Osteoblast (primary cell): ENCODE measurements around the gene SLC17A8. TPM values are rescaled to one million over a fixed set of nuclear protein-coding genes. Genes with fewer than 3 reads are reported as not detected.
A peak's percentile ranks its signal among the peaks of the same experiment; 100 is the strongest.
"Not testable (repeated sequence)": the region's sequence is repeated elsewhere in the genome, so short reads cannot be mapped to it uniquely, and the experiment has no call there.

Experiments used
- DNase-seq: peaks from one replicate; pipeline ENCODE4 v3.0.0; 2011; ENCODE audit warnings: low spot score, mixed read lengths; ENCODE audit not compliant: insufficient read length; ENCODE audit errors: missing footprints
- H2AFZ ChIP-seq: 2 replicates; pipeline ENCODE4 v1.6.0; 2011; ENCODE audit warnings: mild to moderate bottlenecking, low read length
- H3K27ac ChIP-seq: 2 replicates; pipeline ENCODE4 v1.5.1; 2011; ENCODE audit warnings: mild to moderate bottlenecking, low read depth, low read length, moderate library complexity
- H3K27me3 ChIP-seq: 2 replicates; pipeline ENCODE4 v1.6.0; 2012; ENCODE audit warnings: mild to moderate bottlenecking, control low read depth, inconsistent platforms, low read length, moderate library complexity; ENCODE audit not compliant: insufficient read depth
- H3K36me3 ChIP-seq: 2 replicates; pipeline ENCODE4 v1.5.1; 2011; ENCODE audit warnings: mild to moderate bottlenecking, low read length, control low read depth, moderate library complexity; ENCODE audit not compliant: insufficient read depth
- H3K4me1 ChIP-seq: 2 replicates; pipeline ENCODE4 v1.5.1; 2011; ENCODE audit warnings: mild to moderate bottlenecking, low read length, control low read depth, moderate library complexity; ENCODE audit not compliant: insufficient read depth
- H3K4me2 ChIP-seq: 2 replicates; pipeline ENCODE4 v1.6.0; 2011; ENCODE audit warnings: mild to moderate bottlenecking, low read length; ENCODE audit not compliant: insufficient read depth
- H3K4me3 ChIP-seq: fragments of 200-600 bp; sonication (generic); 3 replicates; pipeline ENCODE4 v1.5.1; 2012; ENCODE audit warnings: mild to moderate bottlenecking, low read length, inconsistent platforms; ENCODE audit not compliant: insufficient read depth
- H3K79me2 ChIP-seq: 2 replicates; pipeline ENCODE4 v1.6.0; 2012; ENCODE audit warnings: mild to moderate bottlenecking, low read length, control low read depth, inconsistent platforms; ENCODE audit not compliant: insufficient read depth
- H3K9me3 ChIP-seq: 2 replicates; pipeline ENCODE4 v1.5.1; 2011; ENCODE audit warnings: low read depth, low read length, control low read depth
- H4K20me1 ChIP-seq: 2 replicates; pipeline ENCODE4 v1.6.0; 2012; ENCODE audit warnings: mild to moderate bottlenecking, low read length, control low read depth; ENCODE audit not compliant: insufficient read depth
- total RNA-seq: library from RNA; depleted of rRNA; stranded (reverse); fragments of >200 nt; gene quantifications from 2 replicates; pipeline ENCODE4 v1.2.3, GENCODE V29; 2012
- TF ChIP-seq, protein P1 (sequence below): IDR thresholded peaks from 2 replicates; pipeline ENCODE4 v1.5.1; 2011; ENCODE audit warnings: mild to moderate bottlenecking, low read depth, low read length, moderate library complexity; ENCODE audit errors: extremely low read depth

SLC17A8 gene
- total RNA-seq, 1 donor: not detected

DNA sequence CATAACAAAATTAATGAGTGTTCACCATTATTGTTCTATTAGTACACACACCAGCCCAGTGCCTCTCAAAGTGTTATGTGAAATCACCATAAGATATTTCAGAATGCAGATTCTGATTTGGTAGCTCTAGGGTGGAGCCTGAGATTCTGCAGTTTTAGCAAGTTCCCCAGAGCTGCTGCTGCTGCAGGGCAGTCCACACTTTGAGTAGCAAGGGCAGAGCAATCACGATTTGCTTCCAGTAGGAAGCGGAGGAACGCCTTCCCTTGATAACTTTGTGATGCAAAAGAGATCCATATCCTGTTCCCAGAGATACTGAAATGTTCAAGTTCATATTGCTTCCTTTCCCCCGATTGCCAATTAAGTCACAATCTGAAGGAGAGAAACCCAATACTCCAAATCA, 57.9 kb downstream of the SLC17A8 start:
- DNase-seq: no peak
- Histone ChIP-seq H3K9me3 (no peaks in the 10 kb centered on the region), H3K27me3 (no peaks in the 10 kb centered on the region), H3K4me1 (no peaks in the 10 kb centered on the region), H3K79me2 (no peaks in the 10 kb centered on the region), H3K27ac (no peak overlapping the region), H3K4me2 (no peak overlapping the region), H3K36me3 (no peaks in the 10 kb centered on the region), H2AFZ (no peak overlapping the region), H4K20me1 (no peaks in the 10 kb centered on the region), H3K4me3 (no peak overlapping the region)
- TF ChIP-seq, protein P1, sequence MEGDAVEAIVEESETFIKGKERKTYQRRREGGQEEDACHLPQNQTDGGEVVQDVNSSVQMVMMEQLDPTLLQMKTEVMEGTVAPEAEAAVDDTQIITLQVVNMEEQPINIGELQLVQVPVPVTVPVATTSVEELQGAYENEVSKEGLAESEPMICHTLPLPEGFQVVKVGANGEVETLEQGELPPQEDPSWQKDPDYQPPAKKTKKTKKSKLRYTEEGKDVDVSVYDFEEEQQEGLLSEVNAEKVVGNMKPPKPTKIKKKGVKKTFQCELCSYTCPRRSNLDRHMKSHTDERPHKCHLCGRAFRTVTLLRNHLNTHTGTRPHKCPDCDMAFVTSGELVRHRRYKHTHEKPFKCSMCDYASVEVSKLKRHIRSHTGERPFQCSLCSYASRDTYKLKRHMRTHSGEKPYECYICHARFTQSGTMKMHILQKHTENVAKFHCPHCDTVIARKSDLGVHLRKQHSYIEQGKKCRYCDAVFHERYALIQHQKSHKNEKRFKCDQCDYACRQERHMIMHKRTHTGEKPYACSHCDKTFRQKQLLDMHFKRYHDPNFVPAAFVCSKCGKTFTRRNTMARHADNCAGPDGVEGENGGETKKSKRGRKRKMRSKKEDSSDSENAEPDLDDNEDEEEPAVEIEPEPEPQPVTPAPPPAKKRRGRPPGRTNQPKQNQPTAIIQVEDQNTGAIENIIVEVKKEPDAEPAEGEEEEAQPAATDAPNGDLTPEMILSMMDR: no peak

DNA sequence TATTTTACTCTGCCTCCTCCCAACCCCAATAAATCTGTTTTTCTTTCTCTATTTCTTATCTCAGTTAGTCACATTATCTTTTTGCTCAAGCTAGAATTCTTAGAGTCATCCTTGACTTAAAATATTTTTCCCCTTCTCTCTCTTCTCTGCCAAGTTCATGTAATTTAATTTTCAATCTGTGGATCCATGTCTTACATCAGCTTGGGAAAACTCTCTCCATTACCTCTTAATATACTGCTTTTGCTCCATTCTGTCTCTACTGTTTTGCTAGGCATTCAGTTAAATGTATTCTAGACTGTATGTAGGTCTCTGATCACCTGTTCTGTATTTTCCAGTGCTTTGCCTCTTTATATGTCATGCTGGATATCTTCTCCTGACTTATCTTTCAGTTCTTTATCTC, 65.8 kb downstream of the SLC17A8 start:
- Histone ChIP-seq H3K79me2 (no peaks in the 10 kb centered on the region), H3K4me1 (peaks cover 6% of the 10 kb centered on the region)

DNA sequence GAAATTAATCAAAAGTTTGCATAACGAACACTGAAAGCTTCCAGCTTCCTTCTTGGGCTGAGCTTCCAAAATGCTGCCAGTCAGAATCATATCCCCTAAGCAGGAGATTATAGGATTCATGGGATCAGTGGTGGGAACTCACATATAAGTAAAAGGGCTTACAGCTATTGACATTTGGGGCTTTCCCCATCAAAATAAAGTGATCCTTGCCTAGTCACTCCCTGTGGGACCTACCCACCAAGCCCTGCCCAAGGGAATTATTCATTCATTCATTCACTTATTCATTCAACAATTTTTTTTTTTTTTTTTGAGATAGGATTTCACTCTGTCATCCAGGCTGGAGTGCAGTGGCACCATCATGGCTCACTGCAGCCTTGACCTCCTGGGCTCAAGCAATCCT, 69.3 kb downstream of the SLC17A8 start:
- no peak overlapping the region for H3K4me2 ChIP-seq
- H3K36me3 ChIP-seq: no peaks in the 10 kb centered on the region
- no peaks in the 10 kb centered on the region for H3K9me3 ChIP-seq
- peaks cover 6% of the 10 kb centered on the region for H3K4me1 ChIP-seq
- H3K79me2 ChIP-seq: no peaks in the 10 kb centered on the region
- no peak overlapping the region for H3K27ac ChIP-seq
- DNase-seq: no peak
- H3K4me3 ChIP-seq: no peak overlapping the region
- no peak overlapping the region for H2AFZ ChIP-seq
- TF ChIP-seq, protein P1: no peak
- H3K27me3 ChIP-seq: no peaks in the 10 kb centered on the region
- H4K20me1 ChIP-seq: no peaks in the 10 kb centered on the region

More for the DNA sequence above, 65.8 kb downstream of the SLC17A8 start:
- H3K4me2 ChIP-seq: no peak overlapping the region
- TF ChIP-seq, protein P1: no peak
- H3K9me3 ChIP-seq: no peaks in the 10 kb centered on the region
- no peaks in the 10 kb centered on the region for H4K20me1 ChIP-seq
- no peaks in the 10 kb centered on the region for H3K36me3 ChIP-seq
- H2AFZ ChIP-seq: no peak overlapping the region
- no peak for DNase-seq
- H3K27me3 ChIP-seq: no peaks in the 10 kb centered on the region
- H3K27ac ChIP-seq: no peak overlapping the region
- no peak overlapping the region for H3K4me3 ChIP-seq

DNA sequence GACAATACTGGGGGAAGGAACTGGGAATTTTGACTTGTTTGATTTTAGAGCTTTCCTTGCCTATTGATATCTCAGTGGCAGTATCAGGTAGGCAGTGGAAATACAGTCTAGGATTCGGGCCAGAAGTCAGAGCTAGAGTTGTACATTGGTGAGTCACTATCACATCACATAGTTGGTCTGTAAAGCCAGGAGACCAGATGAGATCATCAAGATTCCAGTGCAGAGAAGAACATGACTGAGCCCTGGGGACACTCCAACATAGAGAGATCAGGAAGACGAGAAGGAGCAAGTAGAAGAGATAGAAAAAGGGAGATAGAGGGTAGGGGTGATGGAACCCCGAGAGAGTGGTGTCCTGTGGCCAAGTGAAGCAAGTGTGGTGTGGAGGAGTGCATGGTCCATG, 70.2 kb downstream of the SLC17A8 start:
- Histone ChIP-seq H3K9me3 (no peaks in the 10 kb centered on the region), H3K79me2 (no peaks in the 10 kb centered on the region), H3K27ac (no peak overlapping the region), H3K36me3 (no peaks in the 10 kb centered on the region), H2AFZ (no peak overlapping the region), H3K4me1 (peaks cover 6% of the 10 kb centered on the region), H3K4me3 (no peak overlapping the region), H4K20me1 (no peaks in the 10 kb centered on the region), H3K4me2 (no peak overlapping the region), H3K27me3 (no peaks in the 10 kb centered on the region)
- peak; percentile 87 for DNase-seq
- TF ChIP-seq, protein P1: no peak

DNA sequence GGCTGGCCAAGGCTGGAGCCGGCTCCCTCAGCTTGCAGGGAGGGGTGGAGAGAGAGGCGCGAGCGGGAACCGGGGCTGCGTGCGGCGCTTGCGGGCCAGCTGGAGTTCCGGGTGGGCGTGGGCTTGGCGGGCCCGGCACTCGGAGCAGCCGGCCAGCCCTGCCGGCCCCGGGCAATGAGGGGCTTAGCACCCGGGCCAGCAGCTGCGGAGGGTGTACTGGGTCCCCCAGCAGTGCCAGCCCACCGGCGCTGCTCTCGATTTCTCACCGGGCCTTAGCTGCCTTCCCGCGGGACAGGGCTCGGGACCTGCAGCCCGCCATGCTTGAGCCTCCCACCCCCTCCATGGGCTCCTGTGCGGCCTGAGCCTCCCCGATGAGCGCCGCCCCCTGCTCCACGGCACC, 73.4 kb downstream of the SLC17A8 start:
- H2AFZ ChIP-seq, H3K9me3 ChIP-seq, H3K27ac ChIP-seq, H4K20me1 ChIP-seq, H3K79me2 ChIP-seq, H3K4me2 ChIP-seq, H3K4me1 ChIP-seq, DNase-seq, H3K36me3 ChIP-seq, H3K27me3 ChIP-seq, H3K4me3 ChIP-seq: not testable (repeated sequence)
